Stimulated activated CD4-positive, alpha-beta T cell treated with anti-CD3 and anti-CD28 coated beads, Interleukin-1b, Interleukin-23, amount 100 ng/mL, for 48 hours (primary cell): Measurements from ENCODE around the gene SNAPC3.
"Not testable (repeated sequence)": the region's sequence is repeated elsewhere in the genome, so short reads cannot be mapped to it uniquely, and the experiment has no call there.

ENCODE experiments used
- DNase-seq: peaks from one replicate; pipeline ENCODE4 v3.0.0-alpha.2; 2020

SNAPC3 gene

GRCh38 chr9:15422372-15423230 lies at the start of gene SNAPC3:
Gene SNAPC3 (plus strand): TSS chr9:15422876. CDS start chr9:15422880, 4 bp downstream.
- DNase-seq: peak; percentile 93

- no peak for DNase-seq
These were observed 48.8 kb upstream of the SNAPC3 start for GRCh38 chr9:15373881-15374280.

GRCh38 chr9:15374310-15374709 lies 48.4 kb upstream of the SNAPC3 start:
- no peak for DNase-seq

- DNase-seq: no peak
These were observed 47.9 kb upstream of the SNAPC3 start for GRCh38 chr9:15374825-15375224.

GRCh38 chr9:15377625-15378540 lies 44.8 kb upstream of the SNAPC3 start:
- no peak for DNase-seq

- not testable (repeated sequence) for DNase-seq
These were observed 43.4 kb upstream of the SNAPC3 start for GRCh38 chr9:15379317-15379716.

GRCh38 chr9:15379888-15380287 lies 42.8 kb upstream of the SNAPC3 start:
- not testable (repeated sequence) for DNase-seq

- DNase-seq: no peak
These were observed 41.2 kb upstream of the SNAPC3 start for GRCh38 chr9:15381491-15381890.

- no peak for DNase-seq
These were observed 36.2 kb upstream of the SNAPC3 start for GRCh38 chr9:15386465-15386864.

GRCh38 chr9:15389173-15389572 lies 33.5 kb upstream of the SNAPC3 start:
- no peak for DNase-seq

- DNase-seq: no peak
These were observed 33.0 kb upstream of the SNAPC3 start for GRCh38 chr9:15389631-15390030.

- DNase-seq: no peak
These were observed 32.5 kb upstream of the SNAPC3 start for GRCh38 chr9:15390201-15390600.

- DNase-seq: no peak
These were observed 30.3 kb upstream of the SNAPC3 start for GRCh38 chr9:15392363-15392762.

GRCh38 chr9:15400281-15400941 lies 22.3 kb upstream of the SNAPC3 start:
- no peak for DNase-seq

GRCh38 chr9:15401266-15401665 lies 21.4 kb upstream of the SNAPC3 start:
- DNase-seq: no peak

GRCh38 chr9:15403155-15403554 lies 19.5 kb upstream of the SNAPC3 start:
- no peak for DNase-seq

GRCh38 chr9:15404171-15404570 lies 18.5 kb upstream of the SNAPC3 start:
- no peak for DNase-seq

GRCh38 chr9:15416880-15417279 lies 5.8 kb upstream of the SNAPC3 start:
- peak; percentile 5 for DNase-seq

GRCh38 chr9:15417626-15418025 lies 5.0 kb upstream of the SNAPC3 start:
- no peak for DNase-seq

- DNase-seq: no peak
These were observed 1.9 kb upstream of the SNAPC3 start for GRCh38 chr9:15420796-15421195.

GRCh38 chr9:15421532-15421931 lies 1.1 kb upstream of the SNAPC3 start:
- DNase-seq: no peak

GRCh38 chr9:15421990-15422371 lies 695 bp upstream of the SNAPC3 start:
- DNase-seq: no peak
